ENCODE measurements around the gene TBATA.
A peak's percentile ranks its signal among the peaks of the same experiment; 100 is the strongest.

TBATA gene

DNA sequence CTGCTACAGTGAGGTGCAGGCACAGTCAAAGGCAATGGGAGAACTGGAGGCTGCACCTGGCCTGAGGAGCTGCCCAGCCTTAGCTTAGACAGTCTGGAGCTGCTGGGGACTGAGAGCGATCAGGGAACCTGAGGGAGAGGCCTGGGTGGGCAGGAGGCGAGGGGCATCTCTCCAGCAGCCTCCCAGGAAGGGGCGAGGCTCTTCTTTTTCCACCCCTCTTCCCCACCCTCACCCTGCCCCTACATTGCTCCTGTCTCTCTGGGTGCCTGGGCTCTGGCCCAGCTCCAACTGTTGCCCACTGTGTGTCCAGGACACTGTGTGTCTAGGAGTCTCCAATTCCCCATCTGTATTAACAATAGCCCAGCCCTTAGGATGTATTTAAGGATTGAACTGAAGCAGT, 36.9 kb downstream of the TBATA start:
- Histone ChIP-seq H3K27ac (no peak overlapping the region), H4K20me1 (no peaks in the 10 kb centered on the region), H3K9ac (no peak overlapping the region), H3K27me3 (no peaks in the 10 kb centered on the region), H3K4me3 (no peak overlapping the region), H3K9me3 (no peaks in the 10 kb centered on the region), H3K4me2 (no peak overlapping the region), H3K4me1 (no peaks in the 10 kb centered on the region), H3K36me3 (no peaks in the 10 kb centered on the region)
- TF ChIP-seq Cebpa-rat (IDR thresholded peaks at IDR 0.05): no peak

- Histone ChIP-seq H3K9me3 (no peaks in the 10 kb centered on the region), H3K4me2 (no peak overlapping the region), H3K4me3 (no peak overlapping the region), H3K27ac (no peak overlapping the region), H3K27me3 (no peaks in the 10 kb centered on the region), H3K4me1 (peaks cover 5% of the 10 kb centered on the region), H3K9ac (no peak overlapping the region), H4K20me1 (no peaks in the 10 kb centered on the region), H3K36me3 (no peaks in the 10 kb centered on the region)
- no peak for TF ChIP-seq Cebpa-rat (IDR thresholded peaks at IDR 0.05)
Measured at GRCh38 chr10:70747192-70747965, 37.8 kb downstream of the TBATA start.

GRCh38 chr10:70745555-70745954, 39.6 kb downstream of the TBATA start:
- Histone ChIP-seq H3K9me3 (no peaks in the 10 kb centered on the region), H3K27me3 (no peaks in the 10 kb centered on the region), H3K27ac (no peak overlapping the region), H3K4me3 (no peak overlapping the region), H4K20me1 (no peaks in the 10 kb centered on the region), H3K4me2 (no peak overlapping the region), H3K4me1 (peaks cover 8% of the 10 kb centered on the region), H3K9ac (no peak overlapping the region), H3K36me3 (no peaks in the 10 kb centered on the region)
- TF ChIP-seq Cebpa-rat (IDR thresholded peaks at IDR 0.05): no peak

- Histone ChIP-seq H3K4me2 (no peak overlapping the region), H3K9ac (no peak overlapping the region), H3K4me1 (peaks cover 8% of the 10 kb centered on the region), H4K20me1 (no peaks in the 10 kb centered on the region), H3K9me3 (no peaks in the 10 kb centered on the region), H3K27ac (no peak overlapping the region), H3K27me3 (no peaks in the 10 kb centered on the region), H3K36me3 (no peaks in the 10 kb centered on the region), H3K4me3 (no peak overlapping the region)
- TF ChIP-seq Cebpa-rat (IDR thresholded peaks at IDR 0.05): no peak
Measured at GRCh38 chr10:70744617-70745143, 40.5 kb downstream of the TBATA start.

DNA sequence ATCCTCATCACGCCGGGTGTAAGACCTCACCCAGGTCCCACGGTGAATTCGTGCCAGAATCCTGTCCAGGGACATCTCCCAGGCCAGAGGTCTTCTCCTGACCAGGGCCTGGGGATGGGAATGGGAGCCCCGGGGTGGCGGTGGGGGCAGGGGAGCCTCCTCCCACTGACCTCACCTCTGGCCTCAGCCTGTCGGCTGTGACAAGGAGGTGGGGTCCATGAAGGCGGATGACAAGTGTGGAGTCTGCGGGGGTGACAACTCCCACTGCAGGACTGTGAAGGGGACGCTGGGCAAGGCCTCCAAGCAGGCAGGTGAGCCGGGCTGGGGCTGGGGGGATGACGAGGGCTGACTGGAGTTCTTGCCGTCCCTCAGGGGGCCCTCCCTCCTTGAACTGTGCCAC, 41.3 kb downstream of the TBATA start:
- Histone ChIP-seq H3K36me3 (no peaks in the 10 kb centered on the region), H3K4me1 (peaks cover 8% of the 10 kb centered on the region), H3K4me2 (no peak overlapping the region), H3K4me3 (no peak overlapping the region), H3K27ac (no peak overlapping the region), H3K9ac (no peak overlapping the region), H3K27me3 (no peaks in the 10 kb centered on the region), H4K20me1 (no peaks in the 10 kb centered on the region), H3K9me3 (no peaks in the 10 kb centered on the region)
- TF ChIP-seq Cebpa-rat (IDR thresholded peaks at IDR 0.05): no peak

- no peaks in the 10 kb centered on the region for H3K9me3 ChIP-seq
- no peak overlapping the region for H3K4me2 ChIP-seq
- H4K20me1 ChIP-seq: no peaks in the 10 kb centered on the region
- no peaks in the 10 kb centered on the region for H3K36me3 ChIP-seq
- no peak overlapping the region for H3K4me3 ChIP-seq
- H3K9ac ChIP-seq: no peak overlapping the region
- no peak for TF ChIP-seq Cebpa-rat (IDR thresholded peaks at IDR 0.05)
- no peaks in the 10 kb centered on the region for H3K27me3 ChIP-seq
- peaks cover 8% of the 10 kb centered on the region for H3K4me1 ChIP-seq
- H3K27ac ChIP-seq: no peak overlapping the region
Measured at GRCh38 chr10:70743430-70743788, 41.8 kb downstream of the TBATA start.

- Histone ChIP-seq H3K27ac (peak overlapping the region; percentile 44; the same call in 1 of the 2 replicates), H3K36me3 (no peaks in the 10 kb centered on the region), H3K4me1 (peaks cover 8% of the 10 kb centered on the region), H3K27me3 (no peaks in the 10 kb centered on the region), H4K20me1 (no peaks in the 10 kb centered on the region), H3K9me3 (no peaks in the 10 kb centered on the region), H3K9ac (peak overlapping the region; percentile 19; the same call in 1 of the 2 replicates), H3K4me2 (peak overlapping the region; percentile 34), H3K4me3 (no peak overlapping the region)
- no peak for TF ChIP-seq Cebpa-rat (IDR thresholded peaks at IDR 0.05)
Measured at GRCh38 chr10:70742537-70743429, 42.4 kb downstream of the TBATA start.

GRCh38 chr10:70740406-70741288, 44.5 kb downstream of the TBATA start:
- no peak overlapping the region for H3K4me2 ChIP-seq
- H3K36me3 ChIP-seq: no peaks in the 10 kb centered on the region
- no peaks in the 10 kb centered on the region for H4K20me1 ChIP-seq
- H3K27me3 ChIP-seq: no peaks in the 10 kb centered on the region
- peaks cover 8% of the 10 kb centered on the region for H3K4me1 ChIP-seq
- no peak overlapping the region for H3K9ac ChIP-seq
- no peak overlapping the region for H3K4me3 ChIP-seq
- no peaks in the 10 kb centered on the region for H3K9me3 ChIP-seq
- no peak overlapping the region for H3K27ac ChIP-seq
- no peak for TF ChIP-seq Cebpa-rat (IDR thresholded peaks at IDR 0.05)

GRCh38 chr10:70738761-70739121, 46.4 kb downstream of the TBATA start:
- Histone ChIP-seq H3K36me3 (no peaks in the 10 kb centered on the region), H3K4me3 (no peak overlapping the region), H3K27ac (no peak overlapping the region), H3K9ac (no peak overlapping the region), H3K27me3 (no peaks in the 10 kb centered on the region), H3K4me1 (peaks cover 8% of the 10 kb centered on the region), H4K20me1 (no peaks in the 10 kb centered on the region), H3K4me2 (no peak overlapping the region), H3K9me3 (no peaks in the 10 kb centered on the region)
- no peak for TF ChIP-seq Cebpa-rat (IDR thresholded peaks at IDR 0.05)
